MM.1S (cell line): ENCODE measurements around the gene TRIM69.

ENCODE experiments used
- CTCF ChIP-seq: fragments of 300-600 bp; sonication (generic); IDR thresholded peaks from 2 replicates; pipeline ENCODE4 v1.5.1; 2016; ENCODE audit warnings: antibody characterized with exemption, low read length, mixed read lengths
- EZH2 ChIP-seq: fragments of 300-600 bp; sonication (generic); optimal IDR thresholded peaks from 2 replicates; pipeline ENCODE3; 2017; ENCODE audit warnings: low read depth, mild to moderate bottlenecking, antibody characterized with exemption, low read length, mixed read lengths

- TF ChIP-seq CTCF: no peak
- no peak for TF ChIP-seq EZH2
Measured at GRCh38 chr15:44812029-44812517, 75.7 kb downstream of the TRIM69 start.
